ENCODE measurements around the gene ELP1. TPM values are rescaled to one million over a fixed set of nuclear protein-coding genes. Genes with fewer than 3 reads are reported as not detected.

Gene ELP1
- total RNA-seq, 1 experiment from 2014 or later, result 26.7 TPM

- 0 out of 2 replicates have a peak, but pooled peaks cover 3% of the 10 kb centered on the region for H3K27me3 ChIP-seq (replicated peaks)
- no peaks in the 10 kb centered on the region for H3K9me3 ChIP-seq (replicated peaks)
- no peaks in the 10 kb centered on the region for H3K36me3 ChIP-seq
- no peak overlapping the region for H3K27ac ChIP-seq
- DNase-seq (ENCODE audit: low read depth in 1 of 2, low spot score in 2 of 2), result no peak
- no peaks in the 10 kb centered on the region for H3K4me1 ChIP-seq (replicated peaks)
- no peak overlapping the region for H3K4me3 ChIP-seq
These were observed 103.7 kb downstream of the ELP1 start for GRCh38 chr9:108830272-108830671.

- Histone ChIP-seq H3K27ac (no peak overlapping the region), H3K4me1 (replicated peaks) (no peaks in the 10 kb centered on the region), H3K4me3 (no peak overlapping the region), H3K36me3 (no peaks in the 10 kb centered on the region), H3K9me3 (replicated peaks) (no peaks in the 10 kb centered on the region), H3K27me3 (replicated peaks) (no peaks in the 10 kb centered on the region)
- DNase-seq (ENCODE audit: low read depth in 1 of 2, low spot score in 2 of 2), result no peak
These were observed 110.1 kb downstream of the ELP1 start for GRCh38 chr9:108823829-108824228.

Other genes starting within 250 kb of the ELP1 start
- not detected in 2 replicates for gene ACTL7B, start 78.1 kb downstream of the ELP1 start, total RNA-seq (2014; rRNA removed; shearing (Covaris generic))
- not detected in 2 replicates for gene ACTL7A, start 71.9 kb downstream of the ELP1 start, total RNA-seq (2014; rRNA removed; shearing (Covaris generic))
- gene ABITRAM, start 276 bp upstream of the ELP1 start, total RNA-seq (2014; rRNA removed; shearing (Covaris generic)), result 2.3 and 6.9 TPM in 2 replicates
- 138 and 171 TPM in 2 replicates for gene CTNNAL1, start 79.4 kb upstream of the ELP1 start, total RNA-seq (2014; rRNA removed; shearing (Covaris generic))
- gene TMEM245, start 185.8 kb upstream of the ELP1 start, total RNA-seq (2014; rRNA removed; shearing (Covaris generic)), result 26.6 and 45.1 TPM in 2 replicates
- gene FRRS1L, start 233.1 kb upstream of the ELP1 start, total RNA-seq (2014; rRNA removed; shearing (Covaris generic)), result not detected in 2 replicates

Measured in SJSA1 (cell line).